Epithelial cell of esophagus (primary cell): ENCODE measurements around the gene OR2D2.

Experiments
- DNase-seq: peaks from one replicate; pipeline ENCODE4 v3.0.0; 2010; ENCODE audit warnings: low read depth
- H3K4me3 ChIP-seq: 2 replicates; pipeline ENCODE4 v1.5.1; 2011; ENCODE audit warnings: mild to moderate bottlenecking, low read length, control low read depth
- TF ChIP-seq, protein P1 (sequence below): IDR thresholded peaks from 2 replicates; pipeline ENCODE4 v1.5.1; 2011; ENCODE audit warnings: low read depth, mild to moderate bottlenecking, low read length, control low read depth, inconsistent platforms; ENCODE audit not compliant: insufficient read depth; ENCODE audit errors: missing control alignments

OR2D2 gene

DNA sequence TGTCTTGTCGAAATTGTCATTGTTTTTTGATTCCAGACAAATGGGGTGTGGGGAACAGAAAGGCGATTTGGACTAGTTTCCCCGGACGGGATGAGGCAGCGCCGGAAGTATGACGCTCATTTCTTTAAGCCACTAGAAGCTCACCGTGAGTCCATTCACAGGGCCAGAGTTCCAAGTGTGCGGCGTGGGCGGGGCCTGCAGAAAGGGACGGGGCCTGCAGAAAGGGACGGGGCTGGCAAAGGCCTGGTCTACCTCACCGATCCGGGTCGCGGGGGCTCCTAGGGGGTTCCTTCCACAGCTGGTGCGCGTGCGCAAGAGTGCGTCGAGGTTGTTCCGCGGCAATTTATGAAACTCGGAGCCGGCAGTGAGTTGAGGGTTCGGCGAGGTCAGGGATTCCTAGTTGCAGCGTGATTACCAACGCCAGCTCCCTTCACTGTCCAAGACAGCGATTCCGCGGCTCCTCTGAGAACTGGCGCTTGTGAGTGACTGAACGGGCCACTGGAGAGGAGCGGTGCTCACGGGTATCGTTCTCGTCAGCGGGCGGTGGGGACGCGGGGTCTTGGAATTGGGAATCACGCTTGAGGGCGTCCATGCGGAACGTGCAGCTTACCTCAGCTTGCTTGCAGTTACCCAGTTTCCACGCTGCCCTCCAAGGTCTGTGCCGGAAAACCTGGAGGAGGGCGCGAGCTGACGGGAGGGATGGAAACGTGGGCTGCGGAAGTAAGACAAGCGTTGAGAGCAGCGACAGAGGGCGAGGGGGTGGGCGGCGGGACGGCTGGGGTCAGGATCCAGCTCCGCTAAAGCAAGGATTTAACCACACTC, 34.1 kb upstream of the OR2D2 start, which contains the start of gene ZNF215:
TSS of gene ZNF215 (plus strand) at position 219 of the 822 bp plus-strand sequence. CDS start 5,847 bp downstream, outside the sequence.
- H3K4me3 ChIP-seq = peak within 1 kb of the TSS; percentile 73
- TF ChIP-seq, protein P1, sequence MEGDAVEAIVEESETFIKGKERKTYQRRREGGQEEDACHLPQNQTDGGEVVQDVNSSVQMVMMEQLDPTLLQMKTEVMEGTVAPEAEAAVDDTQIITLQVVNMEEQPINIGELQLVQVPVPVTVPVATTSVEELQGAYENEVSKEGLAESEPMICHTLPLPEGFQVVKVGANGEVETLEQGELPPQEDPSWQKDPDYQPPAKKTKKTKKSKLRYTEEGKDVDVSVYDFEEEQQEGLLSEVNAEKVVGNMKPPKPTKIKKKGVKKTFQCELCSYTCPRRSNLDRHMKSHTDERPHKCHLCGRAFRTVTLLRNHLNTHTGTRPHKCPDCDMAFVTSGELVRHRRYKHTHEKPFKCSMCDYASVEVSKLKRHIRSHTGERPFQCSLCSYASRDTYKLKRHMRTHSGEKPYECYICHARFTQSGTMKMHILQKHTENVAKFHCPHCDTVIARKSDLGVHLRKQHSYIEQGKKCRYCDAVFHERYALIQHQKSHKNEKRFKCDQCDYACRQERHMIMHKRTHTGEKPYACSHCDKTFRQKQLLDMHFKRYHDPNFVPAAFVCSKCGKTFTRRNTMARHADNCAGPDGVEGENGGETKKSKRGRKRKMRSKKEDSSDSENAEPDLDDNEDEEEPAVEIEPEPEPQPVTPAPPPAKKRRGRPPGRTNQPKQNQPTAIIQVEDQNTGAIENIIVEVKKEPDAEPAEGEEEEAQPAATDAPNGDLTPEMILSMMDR = no peak
- peak; percentile 88 for DNase-seq

DNA sequence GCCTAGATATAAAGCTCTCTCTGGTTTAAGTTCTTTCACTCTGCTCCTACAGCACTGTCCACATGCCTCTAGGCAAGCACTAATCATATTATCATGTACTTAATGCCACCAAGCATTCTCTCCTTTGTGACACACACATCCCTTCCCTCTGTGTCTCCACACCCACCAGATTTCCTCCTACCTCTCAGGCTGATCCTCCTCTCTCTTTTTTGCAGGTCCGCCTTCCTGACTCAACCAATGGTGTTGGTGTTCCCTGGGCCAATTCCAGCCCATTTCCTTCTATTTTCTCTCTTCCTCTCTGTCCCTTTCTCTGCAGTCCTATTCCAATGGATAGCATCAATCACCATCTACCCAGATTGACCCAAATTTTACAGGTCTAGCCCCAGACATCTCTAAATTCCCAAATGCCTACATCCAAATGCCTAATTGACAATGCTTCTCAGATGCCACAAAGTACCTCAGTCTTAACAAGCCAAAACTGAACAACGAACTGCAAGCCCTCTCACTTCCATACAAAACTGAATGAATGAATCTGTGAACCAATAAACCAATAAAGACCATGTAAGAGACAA, 33.4 kb upstream of the OR2D2 start:
- TF ChIP-seq, protein P1 = no peak
- peak; percentile 49 for DNase-seq
- H3K4me3 ChIP-seq = peak overlapping the region; percentile 73

DNA sequence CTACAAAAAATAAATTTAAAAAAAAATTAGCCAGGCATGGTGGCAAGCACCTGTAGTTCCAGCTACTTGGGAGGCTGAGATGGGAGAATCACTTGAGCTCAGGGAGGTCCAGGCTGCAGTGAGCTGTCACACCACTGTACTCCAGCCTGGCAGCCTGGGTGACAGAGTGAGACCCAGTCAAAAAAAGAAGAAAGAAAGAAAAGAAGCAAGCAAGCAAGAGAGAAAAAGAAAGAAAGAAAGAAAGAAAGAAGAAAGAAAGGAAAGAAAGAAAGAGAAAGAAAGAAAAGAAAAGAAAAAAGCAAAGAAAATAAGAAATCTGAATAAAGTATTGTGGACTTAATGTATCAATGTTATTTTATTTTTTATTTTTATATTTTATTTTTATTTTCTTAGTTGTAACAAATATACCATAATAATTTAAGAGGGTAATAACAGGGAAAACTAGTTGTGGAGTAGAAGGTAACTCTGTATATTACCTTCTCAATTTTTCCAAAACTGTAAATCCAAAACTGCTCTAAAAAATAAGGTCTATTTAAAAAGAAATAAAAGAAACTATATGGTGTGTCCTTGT, 32.8 kb upstream of the OR2D2 start:
- no peak for DNase-seq
- TF ChIP-seq, protein P1 = no peak
- H3K4me3 ChIP-seq = no peak overlapping the region

DNA sequence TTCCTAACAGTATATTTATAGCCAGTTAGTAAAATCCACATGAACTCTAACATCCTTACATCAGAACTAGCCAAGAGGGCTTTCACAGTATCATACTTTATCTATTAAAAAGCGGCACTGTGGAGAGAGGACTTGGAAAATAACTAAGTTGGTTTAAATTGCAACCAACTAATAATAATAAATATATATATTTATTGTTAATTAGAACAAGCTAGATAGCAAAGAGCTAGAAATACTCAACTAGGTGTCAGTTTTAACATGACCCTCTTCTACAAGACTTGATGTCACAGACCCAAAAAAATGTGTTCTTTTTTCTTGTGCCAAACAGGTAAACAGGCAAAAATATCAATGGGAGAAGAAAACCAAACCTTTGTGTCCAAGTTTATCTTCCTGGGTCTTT, 28.4 kb upstream of the OR2D2 start, which contains the start of gene OR2D3:
TSS of gene OR2D3 (plus strand) at position 301 of the 400 bp plus-strand sequence. CDS start at position 301, 0 bp downstream.
- TF ChIP-seq, protein P1 = no peak
- H3K4me3 ChIP-seq = no peak within 1 kb of the TSS
- no peak for DNase-seq

DNA sequence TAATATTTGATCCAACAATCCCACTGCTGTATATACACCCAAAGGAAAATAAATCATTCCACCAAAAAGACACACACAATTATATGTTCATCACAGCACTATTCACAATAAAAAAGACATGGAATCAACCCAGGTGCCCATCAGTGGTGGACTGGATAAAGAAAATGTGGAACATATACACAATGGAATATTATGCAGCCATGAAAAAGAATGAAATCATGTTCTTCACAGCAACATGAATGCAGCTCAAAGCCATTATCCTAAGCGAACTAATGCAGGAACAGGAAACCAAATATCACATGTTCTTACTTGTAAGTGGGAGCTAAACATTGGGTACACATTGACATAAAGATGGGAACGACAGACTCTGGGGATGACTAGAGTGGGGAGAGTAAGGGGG, 27.4 kb upstream of the OR2D2 start:
- TF ChIP-seq, protein P1 = no peak
- no peak overlapping the region for H3K4me3 ChIP-seq
- DNase-seq = no peak

DNA sequence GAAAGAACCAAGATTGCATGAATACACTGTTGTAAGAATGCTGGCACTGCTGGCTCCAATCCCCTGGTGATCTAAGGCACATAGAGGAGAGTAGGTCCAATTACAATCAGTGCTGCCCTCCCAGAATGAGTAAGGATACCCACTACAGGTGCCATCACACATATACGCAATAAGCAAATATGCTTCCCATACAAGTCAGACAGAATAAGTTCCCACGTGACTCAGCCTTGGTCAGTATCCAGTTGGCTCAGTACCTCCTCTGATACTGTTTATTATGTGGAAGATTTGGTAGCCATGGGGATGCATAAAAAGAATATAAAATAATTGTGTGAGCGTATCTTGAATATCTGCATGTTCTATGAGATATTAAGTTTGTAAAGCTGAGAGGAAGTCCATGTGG, 19.6 kb upstream of the OR2D2 start:
- peak; percentile 60 for DNase-seq
- TF ChIP-seq, protein P1 = no peak

More for the DNA sequence above, 19.6 kb upstream of the OR2D2 start:
- no peak overlapping the region for H3K4me3 ChIP-seq
